HG03571 (cell line): ENCODE data around the gene SERPINI1.
A peak's percentile ranks its signal among the peaks of the same experiment; 100 is the strongest.

ENCODE experiments used
- ATAC-seq: cut with Tn5 transposase; IDR thresholded peaks from one replicate; pipeline ENCODE4 v1.9.1; 2021; ENCODE audit not compliant: unreplicated experiment

Gene SERPINI1, protein sequence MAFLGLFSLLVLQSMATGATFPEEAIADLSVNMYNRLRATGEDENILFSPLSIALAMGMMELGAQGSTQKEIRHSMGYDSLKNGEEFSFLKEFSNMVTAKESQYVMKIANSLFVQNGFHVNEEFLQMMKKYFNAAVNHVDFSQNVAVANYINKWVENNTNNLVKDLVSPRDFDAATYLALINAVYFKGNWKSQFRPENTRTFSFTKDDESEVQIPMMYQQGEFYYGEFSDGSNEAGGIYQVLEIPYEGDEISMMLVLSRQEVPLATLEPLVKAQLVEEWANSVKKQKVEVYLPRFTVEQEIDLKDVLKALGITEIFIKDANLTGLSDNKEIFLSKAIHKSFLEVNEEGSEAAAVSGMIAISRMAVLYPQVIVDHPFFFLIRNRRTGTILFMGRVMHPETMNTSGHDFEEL

DNA sequence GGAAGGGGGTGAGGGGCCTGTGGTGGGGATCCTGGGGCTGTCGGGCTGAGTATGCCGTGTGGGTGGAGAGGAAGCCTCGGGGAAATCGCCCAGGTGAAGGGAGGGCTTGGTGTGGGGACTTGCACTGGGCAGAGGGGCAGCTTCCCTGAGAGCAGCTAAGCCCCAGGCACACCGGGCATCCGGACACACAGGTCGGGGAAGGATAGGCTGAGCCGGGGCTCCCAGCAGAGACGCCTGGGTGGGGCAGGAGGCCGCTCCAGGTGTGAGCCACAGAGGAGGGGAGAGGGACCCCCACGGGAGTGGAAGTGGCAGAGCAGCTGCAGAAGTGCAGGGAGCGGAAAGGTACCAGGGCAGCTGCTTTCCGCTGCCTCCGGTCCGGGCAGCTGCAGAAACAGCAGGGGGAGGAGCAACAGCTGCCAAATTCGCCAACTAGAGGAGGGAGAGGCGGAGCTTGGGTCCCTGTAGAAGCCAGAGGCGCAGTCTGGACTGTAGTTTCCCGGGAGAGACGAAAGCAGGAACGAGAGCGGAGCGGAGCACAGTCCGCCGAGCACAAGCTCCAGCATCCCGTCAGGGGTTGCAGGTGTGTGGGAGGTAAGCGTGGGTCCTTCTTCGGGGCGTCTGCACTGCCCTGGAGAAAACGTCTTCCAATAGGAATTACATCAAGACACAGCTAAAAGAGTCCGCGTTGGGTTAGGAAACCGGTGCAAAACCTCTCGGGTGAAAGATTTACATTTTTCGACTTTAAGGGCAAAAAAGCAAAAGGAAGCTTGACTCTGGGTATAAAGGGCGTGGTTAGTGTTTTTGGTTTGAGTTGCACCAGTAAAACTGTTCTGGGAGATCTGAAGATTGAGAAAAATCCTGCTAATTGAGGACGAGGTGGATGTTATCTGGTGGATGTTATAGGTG is at the start of gene SERPINI1:
Gene SERPINI1, plus strand, starts transcription at position 489 of the 906 bp plus-strand sequence. CDS start 53,408 bp downstream, outside the sequence.
- peak; percentile 56 for ATAC-seq

DNA sequence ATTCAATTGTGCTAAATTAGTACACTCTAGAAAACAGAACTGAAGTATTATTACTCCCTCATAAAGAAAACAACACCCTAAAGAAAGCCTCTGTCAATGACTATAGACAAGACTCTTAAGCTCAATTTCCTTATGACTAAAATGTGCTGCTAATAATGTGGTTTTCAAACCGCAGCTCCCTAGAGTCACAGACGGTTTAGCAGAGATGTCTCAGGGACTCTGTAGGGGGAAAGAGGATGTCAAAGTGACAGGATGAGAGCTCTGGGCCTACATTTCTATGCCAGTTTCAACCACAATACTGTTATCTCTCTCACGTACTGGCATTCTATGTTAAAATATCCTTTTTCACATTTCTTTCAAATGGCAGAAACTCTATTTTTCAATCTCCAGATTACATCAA is 44.2 kb upstream of the SERPINI1 start:
- peak; percentile 100 for ATAC-seq

DNA sequence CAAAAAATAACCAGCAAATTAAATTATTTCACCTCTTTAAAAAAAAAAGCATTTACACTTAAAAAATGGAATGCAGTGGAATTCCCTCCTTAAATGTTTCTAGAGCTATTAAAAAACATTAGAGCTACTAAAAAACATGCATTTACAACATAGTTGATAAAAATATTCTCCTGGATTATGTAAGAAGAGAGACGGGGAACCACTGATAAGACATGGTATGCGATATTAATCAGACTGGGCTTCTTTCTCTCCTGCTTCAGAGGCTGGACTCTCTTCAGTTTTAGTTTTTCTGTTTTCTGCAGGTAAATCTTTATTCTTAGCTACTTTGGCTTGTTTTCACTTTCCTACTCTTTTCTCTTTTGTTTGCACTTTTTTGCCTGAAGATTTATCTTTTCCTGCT is 41.4 kb upstream of the SERPINI1 start:
- no peak for ATAC-seq

DNA sequence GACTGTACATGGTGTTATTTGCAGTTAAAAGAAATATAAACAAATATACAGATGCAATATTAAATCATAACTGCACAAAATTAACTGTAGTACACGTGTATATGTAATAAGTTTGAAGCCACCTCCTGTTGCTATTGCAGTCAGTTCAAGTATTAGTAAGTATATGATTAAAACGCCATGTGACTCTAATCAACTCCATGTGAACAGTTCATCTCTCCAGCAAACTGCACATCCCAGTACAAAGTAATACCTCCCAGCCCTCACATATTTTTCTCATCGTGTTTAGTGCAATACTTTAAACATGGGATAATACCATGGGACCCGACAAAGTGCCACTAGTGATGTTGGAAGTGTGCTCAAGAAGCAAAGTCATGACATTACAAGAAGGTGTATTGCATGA is 35.5 kb upstream of the SERPINI1 start:
- no peak for ATAC-seq

DNA sequence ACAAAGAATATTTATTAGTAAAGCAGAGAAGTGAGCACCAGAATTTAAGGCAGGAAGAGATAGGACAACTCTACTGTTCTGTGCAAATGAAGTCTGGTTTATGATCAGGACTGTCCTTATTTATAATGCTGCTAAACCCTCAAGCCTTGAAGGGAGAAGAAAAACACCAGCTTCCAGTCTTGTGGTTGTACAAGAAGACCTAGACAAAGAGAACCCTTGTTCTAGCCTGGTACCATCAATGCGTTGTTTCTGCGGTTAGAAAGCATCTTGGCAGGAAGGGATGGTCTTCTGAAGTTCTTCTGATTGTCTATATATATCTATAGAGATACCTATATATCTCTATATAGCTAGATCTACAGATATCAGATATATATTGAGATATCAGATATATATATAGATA is 34.6 kb upstream of the SERPINI1 start:
- ATAC-seq: no peak

DNA sequence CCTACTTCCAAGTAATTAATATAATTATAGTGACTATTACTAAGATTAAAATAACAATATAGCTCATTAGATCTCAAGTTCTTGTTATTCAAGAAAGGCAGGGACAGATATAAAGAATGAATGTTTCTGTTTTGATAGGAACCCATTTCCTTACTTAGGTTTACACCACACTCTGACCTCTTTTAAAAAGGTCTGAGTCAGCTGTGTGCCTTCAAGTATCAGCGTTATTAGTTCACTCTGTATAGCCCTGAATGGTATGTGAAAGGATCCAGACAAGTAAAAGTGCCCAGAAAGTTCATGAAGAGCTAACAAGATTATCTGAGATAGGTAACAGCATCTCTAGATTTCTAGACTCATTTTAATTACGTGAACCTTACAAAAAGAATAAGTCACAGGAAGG is 29.7 kb upstream of the SERPINI1 start:
- ATAC-seq: no peak

DNA sequence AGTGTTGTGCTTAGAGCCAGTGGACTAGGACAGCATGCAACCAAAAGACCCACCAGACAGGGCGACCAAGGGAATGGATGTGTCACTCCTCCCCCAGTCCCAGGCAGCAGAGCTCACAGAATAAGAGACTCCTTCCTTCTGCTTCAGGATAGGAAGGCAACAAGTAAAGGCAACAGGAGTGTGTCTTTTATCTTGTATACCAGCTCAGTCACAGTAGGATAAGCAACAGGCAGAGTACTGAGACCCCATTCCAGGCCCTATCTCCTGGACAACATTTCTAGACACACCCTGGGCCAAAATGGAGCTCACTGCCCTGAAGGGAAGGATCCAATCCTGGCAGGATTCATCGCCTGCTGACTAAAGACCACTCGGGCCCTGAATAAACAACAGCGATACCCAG is 25.8 kb upstream of the SERPINI1 start:
- no peak for ATAC-seq

DNA sequence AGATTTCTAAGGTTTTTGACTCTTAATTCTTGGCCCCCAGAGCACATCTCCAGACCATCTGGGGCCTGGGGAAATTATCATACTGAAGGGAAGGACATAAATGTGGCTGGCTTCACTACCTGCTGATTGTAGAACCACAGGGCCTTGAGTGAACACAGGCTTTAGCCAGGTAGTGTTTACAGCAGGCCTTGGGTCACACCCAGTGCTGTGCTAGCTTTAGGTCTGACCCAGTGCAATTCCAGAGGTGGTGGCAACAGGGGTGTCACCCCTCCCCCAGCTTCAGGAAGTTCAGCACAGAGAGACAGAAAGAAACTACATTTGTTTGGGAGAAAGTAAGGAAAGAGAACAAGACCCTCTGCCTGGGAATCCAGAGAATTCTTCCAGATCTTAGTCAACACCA is 25.0 kb upstream of the SERPINI1 start:
- no peak for ATAC-seq

DNA sequence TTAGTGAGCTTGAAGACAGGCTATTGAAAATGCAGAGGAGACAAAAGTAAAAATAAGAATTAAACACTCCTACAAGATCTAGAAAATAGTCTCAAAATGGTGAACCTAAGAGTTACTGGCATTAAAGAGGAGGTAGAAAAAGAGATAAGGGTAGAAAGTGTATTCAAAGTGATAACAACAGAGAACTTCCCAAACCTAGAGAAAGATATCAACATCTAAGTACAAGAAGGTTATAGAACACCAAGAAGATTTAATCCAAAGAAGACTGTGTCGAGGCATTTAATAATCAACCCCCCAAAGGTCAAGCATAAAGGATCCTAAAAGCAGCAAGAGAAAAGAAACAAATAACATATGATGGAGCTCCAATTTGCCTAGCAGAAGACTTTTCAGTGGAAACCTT is 24.1 kb upstream of the SERPINI1 start:
- ATAC-seq: no peak

DNA sequence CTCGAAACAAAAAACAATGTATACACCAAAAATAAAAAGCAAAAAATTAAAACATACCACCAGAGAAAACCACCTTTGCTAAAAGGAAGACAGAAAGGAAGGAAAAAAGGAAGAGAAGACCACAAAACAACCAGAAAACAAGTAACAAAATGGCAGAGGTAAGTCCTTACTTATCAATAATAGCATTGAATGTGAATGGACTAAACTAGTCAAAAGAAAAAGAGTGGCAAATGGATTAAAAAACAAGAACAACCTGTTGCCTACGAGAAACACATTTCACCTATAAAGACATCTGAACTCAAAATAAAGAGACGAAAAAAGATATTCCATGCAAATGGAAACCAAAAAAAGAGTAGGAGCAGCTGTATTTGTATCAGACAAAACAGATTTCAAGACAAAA is 23.1 kb upstream of the SERPINI1 start:
- no peak for ATAC-seq

DNA sequence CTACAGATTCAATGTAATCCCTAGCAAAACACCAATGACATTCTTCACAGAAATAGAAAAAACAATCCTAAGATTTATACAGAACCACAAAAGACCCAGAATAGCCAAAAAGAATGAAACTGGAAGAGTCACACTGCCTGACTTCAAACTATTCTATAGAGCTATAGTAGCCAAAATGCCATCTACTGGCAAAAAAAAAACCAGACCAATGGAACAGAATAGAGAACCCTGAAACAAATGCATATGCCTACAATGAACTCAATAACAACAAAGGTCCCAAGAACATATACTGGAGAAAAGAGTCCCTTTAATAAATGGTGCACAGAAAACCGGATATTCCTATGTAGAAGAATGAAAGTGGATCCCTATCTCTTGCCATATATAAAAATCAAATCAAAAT is 20.6 kb upstream of the SERPINI1 start:
- ATAC-seq: no peak

DNA sequence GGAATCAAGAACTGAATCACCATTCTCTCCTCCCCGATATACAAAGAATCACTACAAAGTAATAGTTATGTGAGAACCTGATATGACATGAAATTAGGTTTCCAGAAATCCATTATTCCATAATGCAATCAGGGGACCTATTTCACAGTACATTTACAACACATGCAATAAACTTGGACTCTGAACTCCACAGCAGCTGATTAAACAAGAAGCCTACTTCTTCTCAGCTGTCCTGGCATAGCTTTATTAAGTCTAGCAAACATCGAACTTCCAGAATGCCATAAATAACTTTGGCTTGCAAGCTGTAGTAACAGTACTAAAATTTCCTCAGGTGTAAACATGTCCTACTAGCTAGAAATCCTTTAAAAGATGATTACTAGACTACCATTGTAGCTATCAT is 18.6 kb upstream of the SERPINI1 start:
- ATAC-seq: no peak

DNA sequence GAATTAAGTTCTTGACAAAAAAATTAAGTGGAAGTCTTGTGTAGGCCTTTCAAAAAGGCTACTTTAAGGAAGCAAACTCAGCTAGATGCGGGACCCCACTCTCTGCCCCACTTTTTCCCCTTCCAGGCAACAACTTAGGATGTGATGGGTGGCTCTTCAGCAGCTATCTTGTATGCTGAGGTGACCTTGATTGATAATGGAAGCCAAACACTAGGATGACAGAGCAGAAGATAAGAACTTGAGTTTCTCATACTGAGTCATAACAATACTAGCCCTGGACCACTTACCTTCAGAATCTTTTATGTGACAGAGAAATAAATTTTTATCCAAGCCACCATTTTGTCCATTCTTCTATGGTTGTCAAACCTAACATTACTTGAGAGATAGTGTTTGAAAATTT is 16.9 kb upstream of the SERPINI1 start:
- ATAC-seq: no peak

DNA sequence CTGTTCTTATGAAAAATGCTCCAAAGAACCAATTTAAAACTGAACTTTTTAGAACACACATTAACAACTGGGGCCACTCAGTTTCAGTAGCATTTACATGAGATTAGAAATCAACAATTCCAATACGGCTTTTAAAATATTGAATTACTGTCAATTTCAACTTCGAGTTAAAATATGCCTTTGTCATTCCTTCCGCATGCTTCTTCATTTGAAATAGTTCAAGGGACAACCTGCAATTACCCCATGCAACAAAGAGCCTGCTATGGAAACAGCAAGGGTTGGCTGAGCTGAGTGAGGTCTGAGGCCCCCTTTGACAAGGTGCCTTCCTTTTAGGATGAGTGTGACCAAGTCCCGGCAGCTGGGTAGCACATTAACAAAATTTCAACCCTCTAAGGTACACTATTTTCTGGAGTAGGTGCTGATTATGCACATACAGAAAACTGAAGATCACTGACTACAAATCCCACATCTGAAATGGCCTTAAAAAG is 12.5 kb upstream of the SERPINI1 start:
- no peak for ATAC-seq

DNA sequence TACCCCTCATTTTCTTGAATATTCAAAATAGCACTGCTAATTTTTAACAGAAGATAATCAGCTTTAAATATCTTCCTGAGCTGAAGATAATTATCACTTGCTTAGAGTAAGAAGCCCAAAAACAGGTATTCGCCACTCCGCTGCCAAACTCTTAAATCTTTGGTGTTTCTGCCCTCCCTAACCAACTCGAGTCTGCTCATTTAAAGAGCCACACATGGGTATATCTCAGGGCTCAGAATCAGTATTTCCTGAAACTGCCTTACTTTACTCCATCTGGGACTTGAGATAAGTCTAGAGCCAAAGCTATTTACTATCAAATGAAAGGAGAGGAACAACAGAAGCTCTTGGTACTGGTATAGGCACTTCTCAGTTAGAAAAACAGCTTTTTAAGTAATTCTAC is 11.6 kb upstream of the SERPINI1 start:
- no peak for ATAC-seq

DNA sequence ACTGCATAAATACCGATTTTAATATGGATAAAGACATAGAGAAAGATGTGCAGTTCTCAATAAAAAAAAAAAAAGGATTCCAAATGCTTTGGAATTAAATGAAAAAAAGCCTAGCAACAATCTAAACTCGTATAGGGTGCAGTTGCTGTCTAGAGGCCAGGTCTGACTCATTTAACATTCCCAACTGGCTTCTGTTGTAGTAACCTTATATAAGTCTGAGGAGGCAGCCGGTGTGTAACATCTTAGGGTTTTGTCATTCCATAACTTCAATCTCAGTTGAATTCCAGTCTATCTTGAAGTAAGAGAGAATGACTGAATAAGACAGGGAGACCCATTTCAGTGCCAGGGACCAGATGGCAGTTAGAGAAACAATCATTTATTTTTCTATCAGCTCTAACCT is 7.3 kb upstream of the SERPINI1 start:
- ATAC-seq: no peak

DNA sequence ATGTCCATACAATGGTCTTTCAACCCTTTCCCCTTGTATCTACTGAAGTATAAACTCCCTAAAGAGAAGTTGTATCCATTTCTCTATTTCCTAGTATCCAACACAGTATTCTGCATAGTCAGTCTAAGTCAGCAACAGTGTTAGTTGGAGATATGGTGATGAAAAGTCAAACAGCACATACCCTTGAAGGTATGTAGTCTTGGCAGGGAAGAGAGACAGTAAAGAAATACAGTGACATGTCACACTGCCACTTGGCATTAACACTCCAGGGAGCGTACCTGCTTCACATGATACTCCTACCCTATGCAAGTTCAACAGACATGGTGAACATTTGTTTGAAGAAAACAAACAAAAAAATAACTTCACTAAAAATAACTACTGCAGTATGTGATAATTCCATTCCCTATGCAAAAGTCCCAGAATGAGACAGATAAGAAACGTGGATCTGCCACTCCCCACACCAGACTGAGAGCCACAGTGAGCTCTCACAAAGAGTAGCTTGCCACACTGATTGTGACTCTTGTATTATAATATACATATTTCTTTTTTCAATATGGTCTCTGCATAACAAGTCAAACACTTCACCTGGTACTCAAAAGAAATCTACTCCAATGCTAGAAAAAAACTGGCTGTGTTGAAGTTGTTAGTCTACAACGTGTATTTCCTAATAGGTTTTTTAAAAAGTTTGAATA is 6.7 kb upstream of the SERPINI1 start:
- ATAC-seq: no peak

DNA sequence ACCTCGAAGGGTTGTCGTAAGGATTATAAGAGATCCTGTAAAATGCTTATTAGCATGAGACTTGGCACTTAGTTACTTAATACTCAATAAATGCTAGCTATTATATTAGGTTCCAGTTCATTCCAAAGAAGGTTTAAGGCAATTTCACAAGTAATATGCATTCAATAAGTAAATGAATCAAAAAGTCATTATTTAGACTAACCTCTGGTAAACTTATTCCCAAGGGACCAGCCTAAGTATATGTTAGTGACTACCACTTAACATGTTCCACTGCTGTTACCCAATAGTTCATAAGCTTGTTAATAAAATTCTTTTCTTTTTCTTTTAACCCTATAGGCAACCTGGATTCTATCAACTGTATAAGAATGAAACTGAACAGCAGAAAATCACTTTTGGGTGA is 5.9 kb upstream of the SERPINI1 start:
- no peak for ATAC-seq

DNA sequence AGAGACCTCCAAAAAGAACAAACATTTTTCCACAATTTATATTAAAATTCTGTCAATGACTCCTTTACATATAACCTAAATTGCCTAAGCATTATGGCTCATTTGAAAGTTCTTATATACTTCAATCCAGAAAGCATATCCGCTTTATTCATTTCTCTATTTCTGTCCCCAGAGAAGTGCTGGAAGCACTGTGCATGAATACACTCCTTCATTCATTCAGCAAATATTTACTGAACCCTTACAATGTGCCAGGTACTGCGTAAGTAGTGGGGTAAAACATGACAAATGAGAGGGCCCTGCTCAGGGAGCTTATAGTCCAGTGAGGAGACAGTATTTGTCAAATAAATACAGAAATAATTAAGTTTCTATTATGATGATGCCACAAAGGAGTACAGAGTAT is 4.1 kb upstream of the SERPINI1 start:
- no peak for ATAC-seq

DNA sequence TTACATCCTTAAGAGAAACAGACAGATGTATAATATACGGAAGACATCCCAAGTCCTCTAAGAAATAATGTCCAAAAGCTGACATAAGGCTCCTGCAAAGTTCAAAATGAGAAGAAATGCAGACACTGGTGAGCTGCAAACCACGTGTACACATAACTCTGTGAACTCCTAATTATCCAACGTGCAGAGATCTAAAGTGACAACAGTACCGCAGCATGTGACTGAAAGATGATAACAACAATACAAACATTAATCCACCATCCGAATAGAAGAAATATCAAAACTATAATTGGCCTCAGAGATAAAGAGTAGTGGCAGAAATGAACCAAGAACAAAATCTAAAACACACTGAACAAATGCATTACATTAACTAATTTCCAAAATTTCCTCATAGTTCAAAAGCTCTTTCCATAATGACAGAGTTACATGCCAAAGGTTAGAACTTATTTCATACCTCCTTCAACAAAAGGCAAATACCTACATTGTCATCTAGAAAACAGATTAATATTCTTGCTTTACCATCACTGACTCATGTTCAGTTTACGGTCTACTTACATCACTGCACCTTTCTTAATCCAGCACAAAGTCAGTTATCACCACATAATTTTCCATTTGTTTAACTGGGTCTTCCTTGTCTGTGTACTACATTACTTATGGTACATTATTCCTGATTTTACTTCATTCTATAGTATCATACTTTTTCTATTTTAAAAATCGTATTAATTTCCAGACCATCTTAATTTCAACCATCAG is 3.0 kb upstream of the SERPINI1 start:
- no peak for ATAC-seq
